GM06990 (cell line): ENCODE results near the gene WNT6.

ENCODE experiments used
- DNase-seq: peaks from one replicate; pipeline ENCODE4 v3.0.0-alpha.2; 2011; ENCODE audit not compliant: insufficient read length; ENCODE audit errors: extremely low read depth
- H3K27me3 ChIP-seq: replicated peaks from 2 replicates; pipeline ENCODE4 v1.6.0; 2011; ENCODE audit warnings: low read length; ENCODE audit not compliant: control insufficient read depth, insufficient read depth
- H3K36me3 ChIP-seq: 2 replicates; pipeline ENCODE4 v1.5.1; 2011; ENCODE audit warnings: low read length; ENCODE audit not compliant: control insufficient read depth, insufficient read depth
- H3K4me3 ChIP-seq: replicated peaks from 2 replicates; pipeline ENCODE4 v1.5.1; 2011; ENCODE audit warnings: low read depth, mild to moderate bottlenecking, control low read depth, low read length
- TF ChIP-seq, protein P1 (sequence below): IDR thresholded peaks from 2 replicates; pipeline ENCODE4 v1.5.1; 2011; ENCODE audit warnings: low read length, control low read depth, mild to moderate bottlenecking, inconsistent platforms; ENCODE audit not compliant: insufficient read depth, poor library complexity, severe bottlenecking

The WNT6 gene

DNA sequence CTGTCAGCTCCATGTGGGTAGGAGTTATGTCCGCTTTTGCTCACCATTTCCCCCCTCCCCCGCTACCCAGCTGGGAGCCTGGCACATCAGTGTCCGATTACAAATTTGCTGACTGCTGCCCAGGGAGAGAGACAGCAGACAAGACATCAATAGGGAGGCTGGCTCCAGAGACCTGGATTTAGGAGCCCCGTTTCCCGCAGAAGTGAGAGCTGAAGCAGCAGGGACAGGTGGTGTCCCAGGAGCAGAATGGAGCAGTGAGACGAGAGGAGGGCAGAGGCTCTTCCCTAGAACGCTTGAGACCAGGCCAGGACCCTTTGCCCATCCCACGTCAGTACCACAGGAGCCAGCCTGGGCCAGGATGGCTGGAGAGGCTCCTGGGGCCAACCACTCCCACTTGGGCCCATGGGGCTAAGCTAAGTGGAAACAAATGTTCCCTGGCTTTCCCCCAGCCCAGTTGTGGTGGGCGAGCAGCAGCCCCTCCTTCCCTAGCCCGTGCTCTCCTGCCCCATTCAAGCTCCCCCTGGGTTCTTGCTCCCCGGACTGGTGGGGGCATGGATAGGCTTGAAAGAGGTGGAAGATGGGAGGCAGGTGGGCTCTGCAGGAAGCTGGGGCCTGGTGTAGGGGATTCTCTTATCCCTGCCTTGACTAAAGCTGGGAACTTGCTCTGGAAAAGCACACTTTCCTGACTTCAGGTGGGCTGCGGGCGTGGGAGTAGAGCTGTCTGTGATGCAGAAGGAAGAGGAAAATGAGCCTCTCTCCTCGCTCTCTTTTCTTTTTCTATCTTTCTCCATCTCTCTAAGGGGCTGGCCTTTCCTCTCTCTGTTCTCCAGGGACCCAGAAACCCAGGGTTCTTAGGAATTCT, 4.1 kb upstream of the WNT6 start:
- peaks cover 4% of the 10 kb centered on the region for H3K27me3 ChIP-seq

DNA sequence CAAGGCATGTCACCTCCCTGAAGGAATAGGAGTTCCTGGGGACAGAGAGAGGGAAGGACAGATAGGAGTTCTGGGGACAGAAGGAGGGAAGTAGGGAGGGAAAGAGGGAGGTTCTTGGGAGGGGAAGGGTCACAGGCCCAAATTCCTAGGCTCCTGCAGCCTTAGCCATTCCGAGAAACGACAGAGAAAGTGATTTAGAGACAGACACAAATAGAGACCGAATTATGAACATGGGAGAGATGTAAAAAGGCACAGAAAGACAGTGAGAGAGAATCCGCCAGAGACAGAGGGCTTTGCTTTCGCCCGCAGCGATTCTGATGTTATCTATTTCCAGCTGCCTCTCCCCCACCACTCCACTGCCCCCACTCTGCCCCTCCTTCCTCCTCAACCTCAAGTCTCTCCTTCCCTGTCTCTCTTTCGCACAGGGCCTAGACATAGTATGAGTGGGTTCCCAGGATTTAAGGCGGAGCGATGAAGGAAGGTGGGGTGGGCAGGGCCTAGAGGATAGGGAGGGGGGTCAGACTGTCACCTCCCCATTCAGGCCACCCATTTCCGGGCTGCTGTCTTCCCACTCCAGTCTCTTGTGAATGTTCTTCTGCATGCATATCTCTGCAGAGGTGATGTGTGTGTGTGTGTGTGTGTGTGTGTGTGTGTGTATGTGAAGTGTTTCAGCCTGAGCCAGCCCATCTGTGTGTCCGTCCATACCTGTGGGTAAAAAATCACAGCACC, 3.3 kb upstream of the WNT6 start:
- H3K4me3 ChIP-seq = no peak overlapping the region

More for the DNA sequence above, 4.1 kb upstream of the WNT6 start:
- H3K36me3 ChIP-seq = no peaks in the 10 kb centered on the region
- DNase-seq = no peak
- TF ChIP-seq, protein P1, sequence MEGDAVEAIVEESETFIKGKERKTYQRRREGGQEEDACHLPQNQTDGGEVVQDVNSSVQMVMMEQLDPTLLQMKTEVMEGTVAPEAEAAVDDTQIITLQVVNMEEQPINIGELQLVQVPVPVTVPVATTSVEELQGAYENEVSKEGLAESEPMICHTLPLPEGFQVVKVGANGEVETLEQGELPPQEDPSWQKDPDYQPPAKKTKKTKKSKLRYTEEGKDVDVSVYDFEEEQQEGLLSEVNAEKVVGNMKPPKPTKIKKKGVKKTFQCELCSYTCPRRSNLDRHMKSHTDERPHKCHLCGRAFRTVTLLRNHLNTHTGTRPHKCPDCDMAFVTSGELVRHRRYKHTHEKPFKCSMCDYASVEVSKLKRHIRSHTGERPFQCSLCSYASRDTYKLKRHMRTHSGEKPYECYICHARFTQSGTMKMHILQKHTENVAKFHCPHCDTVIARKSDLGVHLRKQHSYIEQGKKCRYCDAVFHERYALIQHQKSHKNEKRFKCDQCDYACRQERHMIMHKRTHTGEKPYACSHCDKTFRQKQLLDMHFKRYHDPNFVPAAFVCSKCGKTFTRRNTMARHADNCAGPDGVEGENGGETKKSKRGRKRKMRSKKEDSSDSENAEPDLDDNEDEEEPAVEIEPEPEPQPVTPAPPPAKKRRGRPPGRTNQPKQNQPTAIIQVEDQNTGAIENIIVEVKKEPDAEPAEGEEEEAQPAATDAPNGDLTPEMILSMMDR = no peak
- no peak overlapping the region for H3K4me3 ChIP-seq

DNA sequence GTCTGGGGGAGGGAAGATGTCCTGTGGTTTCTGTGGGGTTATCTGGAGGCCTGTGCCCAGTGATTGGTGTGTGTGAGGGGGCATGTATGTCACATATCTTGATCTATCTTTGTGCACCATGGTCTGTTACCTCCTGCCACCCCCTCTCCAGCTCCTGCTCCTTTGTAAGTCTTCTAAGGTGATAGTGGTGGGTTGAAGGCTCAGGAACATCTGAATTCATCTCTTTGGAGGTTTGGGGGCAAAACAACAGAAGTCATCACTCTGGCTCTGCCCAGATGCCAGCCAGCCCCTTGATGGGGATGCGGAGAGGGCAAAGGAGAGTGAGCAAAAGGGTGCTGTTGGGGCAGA, 2.7 kb upstream of the WNT6 start:
- Histone ChIP-seq H3K4me3 (no peak overlapping the region), H3K27me3 (peaks cover 6% of the 10 kb centered on the region), H3K36me3 (no peaks in the 10 kb centered on the region)
- DNase-seq = no peak
- TF ChIP-seq, protein P1 = no peak

More for the DNA sequence above, 3.3 kb upstream of the WNT6 start:
- TF ChIP-seq, protein P1 = no peak
- Histone ChIP-seq H3K27me3 (peaks cover 6% of the 10 kb centered on the region), H3K36me3 (no peaks in the 10 kb centered on the region)
- DNase-seq = no peak

DNA sequence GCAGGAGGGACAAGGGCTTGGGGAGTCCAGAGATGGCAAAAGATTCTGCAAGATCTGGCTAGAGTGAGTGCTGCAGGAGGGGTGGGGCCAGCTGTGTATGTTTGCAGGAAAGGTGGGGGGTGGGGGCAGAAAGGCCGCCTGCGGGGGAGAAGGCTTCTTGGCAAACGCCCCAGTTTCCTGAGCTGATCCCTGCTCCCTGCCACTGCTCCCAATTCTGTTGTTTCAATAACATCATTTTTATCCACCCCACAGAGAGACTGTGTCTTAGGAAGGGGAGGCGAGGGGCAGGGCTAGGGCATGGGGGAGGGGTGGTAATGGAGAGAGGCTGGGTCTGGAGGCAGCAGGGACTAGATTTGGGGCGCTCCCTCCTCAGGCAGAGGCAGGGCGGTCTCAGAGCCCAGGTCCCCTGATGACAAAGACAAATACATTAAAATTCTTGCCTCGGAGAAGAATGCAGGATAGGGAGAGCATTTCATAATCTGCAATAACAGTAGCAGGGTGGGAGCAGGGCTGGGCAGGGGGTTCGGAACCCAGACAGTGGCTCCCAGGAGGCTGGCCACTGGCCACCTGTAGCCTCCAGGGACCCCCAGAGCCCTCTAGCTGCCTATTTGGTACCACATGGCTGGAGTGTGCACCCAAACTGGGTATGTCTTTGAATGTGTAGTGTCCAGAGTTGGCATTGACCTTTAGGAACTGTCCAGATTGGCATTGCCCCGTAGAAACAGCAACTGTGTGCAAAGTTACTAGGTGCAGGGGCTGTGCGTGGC, 2.1 kb upstream of the WNT6 start:
- H3K4me3 ChIP-seq = no peak overlapping the region
- TF ChIP-seq, protein P1 = no peak
- no peak for DNase-seq
- no peaks in the 10 kb centered on the region for H3K36me3 ChIP-seq
- H3K27me3 ChIP-seq = peaks cover 6% of the 10 kb centered on the region

DNA sequence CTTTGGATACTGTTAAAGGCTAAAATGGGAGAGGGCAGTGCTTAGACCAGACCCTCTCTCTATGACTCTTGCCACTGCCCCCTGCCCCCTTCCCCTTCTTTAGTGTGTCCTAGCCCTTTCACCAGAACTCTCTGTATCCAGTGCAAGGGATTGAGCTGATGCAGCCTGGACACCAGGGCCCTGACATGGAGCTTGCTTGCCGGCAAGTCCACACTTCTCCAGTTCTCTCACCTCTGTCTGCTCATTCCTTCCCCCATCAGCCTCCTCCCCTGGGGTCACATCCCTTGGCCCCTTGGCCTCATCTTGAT, 1.5 kb upstream of the WNT6 start:
- Histone ChIP-seq H3K4me3 (no peak overlapping the region), H3K27me3 (peaks cover 6% of the 10 kb centered on the region), H3K36me3 (no peaks in the 10 kb centered on the region)
- no peak for DNase-seq
- TF ChIP-seq, protein P1 = no peak
